Omental fat pad (tissue), 4 donors: ENCODE data around the gene PCYT2. TPM values are rescaled to one million over a fixed set of nuclear protein-coding genes. Genes with fewer than 3 reads are reported as not detected.

Experiments used
- ATAC-seq: fragments of 150-250 bp; one replicate; pipeline ENCODE4 v1.9.1; 2016; ENCODE audit warnings: mild to moderate bottlenecking, moderate library complexity; ENCODE audit not compliant: low FRiP score
- DNase-seq: peaks from one replicate; pipeline ENCODE4 v3.0.0-alpha.2; 2019; ENCODE audit warnings: low spot score
- total RNA-seq, 4 donors: library from RNA; depleted of rRNA; stranded (reverse); fragments of >200 nt; gene quantifications; one replicate each; pipeline ENCODE4 v1.1.0, GENCODE V29; 2016
- TF ChIP-seq, protein P1 (sequence below), 3 donors: fragments of 450-650 bp; IDR thresholded peaks; one replicate each; pipeline ENCODE4 v1.5.1; 2016 to 2017; ENCODE audit warnings: antibody characterized with exemption in 3 of 3, mild to moderate bottlenecking in 3 of 3, moderate library complexity in 2 of 3

The PCYT2 gene
- total RNA-seq, 4 donors from 2014 or later, result 36.5 to 64.7 (median 45.5) TPM

DNA sequence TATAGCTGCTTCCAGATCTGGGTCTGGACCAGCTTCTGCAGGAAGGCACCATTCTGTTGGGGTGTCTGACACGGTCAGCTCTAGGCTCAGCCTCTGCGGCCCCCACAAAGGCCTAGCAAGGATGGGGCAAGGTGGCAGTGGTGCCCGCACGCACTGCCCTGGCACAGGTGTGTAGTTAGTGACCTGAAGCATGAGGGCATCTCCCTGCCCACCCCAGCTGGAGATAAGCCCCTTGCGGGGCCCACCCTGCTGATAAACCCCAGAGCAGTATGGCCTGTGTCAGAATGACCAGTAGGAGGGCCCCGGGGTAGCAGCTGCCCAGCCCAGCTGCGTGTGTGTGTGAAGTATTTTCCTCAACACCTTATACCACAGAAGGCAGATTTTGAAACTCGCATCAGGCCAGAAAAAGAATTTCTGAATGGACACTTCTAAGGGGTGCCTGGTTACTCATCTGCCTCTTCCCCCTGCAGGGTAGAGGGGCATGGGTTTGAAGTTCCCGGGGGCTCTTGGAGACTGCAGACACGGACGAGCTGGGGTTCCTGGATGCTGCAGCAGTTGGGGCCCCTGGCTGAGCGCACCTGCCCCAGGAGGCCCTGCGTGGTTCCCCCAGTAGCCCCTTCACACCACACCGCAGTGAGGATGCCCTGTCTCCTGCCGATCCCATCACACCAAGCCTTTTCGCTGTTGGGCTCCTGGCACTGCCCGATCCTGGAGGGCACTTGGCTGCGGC is 44.6 kb downstream of the PCYT2 start:
- DNase-seq (no peak), ATAC-seq (no peak)
- TF ChIP-seq, protein P1, sequence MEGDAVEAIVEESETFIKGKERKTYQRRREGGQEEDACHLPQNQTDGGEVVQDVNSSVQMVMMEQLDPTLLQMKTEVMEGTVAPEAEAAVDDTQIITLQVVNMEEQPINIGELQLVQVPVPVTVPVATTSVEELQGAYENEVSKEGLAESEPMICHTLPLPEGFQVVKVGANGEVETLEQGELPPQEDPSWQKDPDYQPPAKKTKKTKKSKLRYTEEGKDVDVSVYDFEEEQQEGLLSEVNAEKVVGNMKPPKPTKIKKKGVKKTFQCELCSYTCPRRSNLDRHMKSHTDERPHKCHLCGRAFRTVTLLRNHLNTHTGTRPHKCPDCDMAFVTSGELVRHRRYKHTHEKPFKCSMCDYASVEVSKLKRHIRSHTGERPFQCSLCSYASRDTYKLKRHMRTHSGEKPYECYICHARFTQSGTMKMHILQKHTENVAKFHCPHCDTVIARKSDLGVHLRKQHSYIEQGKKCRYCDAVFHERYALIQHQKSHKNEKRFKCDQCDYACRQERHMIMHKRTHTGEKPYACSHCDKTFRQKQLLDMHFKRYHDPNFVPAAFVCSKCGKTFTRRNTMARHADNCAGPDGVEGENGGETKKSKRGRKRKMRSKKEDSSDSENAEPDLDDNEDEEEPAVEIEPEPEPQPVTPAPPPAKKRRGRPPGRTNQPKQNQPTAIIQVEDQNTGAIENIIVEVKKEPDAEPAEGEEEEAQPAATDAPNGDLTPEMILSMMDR (IDR thresholded peaks at IDR 0.05), result no peak

DNA sequence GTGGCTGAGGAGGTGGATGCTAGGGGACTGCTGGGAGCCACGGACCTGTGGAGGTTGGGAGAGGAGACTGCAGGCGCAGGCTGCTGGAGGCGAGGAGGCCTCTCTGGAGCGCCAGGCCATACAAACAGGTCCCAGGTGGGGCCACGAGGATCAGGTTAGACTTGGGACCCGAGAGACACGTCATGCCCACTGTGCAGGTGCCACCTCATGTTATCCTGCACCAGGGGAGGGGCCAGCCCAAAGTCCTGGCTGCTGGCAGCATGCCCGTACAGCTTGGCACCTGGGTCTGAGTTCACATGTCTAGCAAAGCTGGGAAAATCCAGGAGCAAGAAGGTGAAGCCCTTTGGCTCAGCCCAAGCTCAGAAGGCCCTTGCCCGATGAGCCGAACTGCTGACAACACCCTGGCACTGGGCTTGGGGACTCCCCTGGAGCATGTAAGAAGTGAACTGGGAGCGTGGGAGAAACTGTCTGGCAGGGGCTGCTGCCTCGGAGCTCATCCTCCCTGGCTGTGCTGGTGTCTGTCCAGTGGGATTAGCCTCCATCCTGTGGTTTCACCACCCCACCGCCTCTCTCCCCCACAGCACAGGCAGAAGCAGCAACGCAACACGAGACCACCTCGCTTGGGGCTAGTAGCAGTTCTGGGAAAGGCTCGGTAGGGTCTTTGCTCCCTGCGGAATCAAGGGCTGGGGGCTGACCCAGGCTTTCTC is 45.3 kb downstream of the PCYT2 start:
- DNase-seq (no peak), ATAC-seq (peak; percentile 26)
- TF ChIP-seq, protein P1 (IDR thresholded peaks at IDR 0.05), result no peak

DNA sequence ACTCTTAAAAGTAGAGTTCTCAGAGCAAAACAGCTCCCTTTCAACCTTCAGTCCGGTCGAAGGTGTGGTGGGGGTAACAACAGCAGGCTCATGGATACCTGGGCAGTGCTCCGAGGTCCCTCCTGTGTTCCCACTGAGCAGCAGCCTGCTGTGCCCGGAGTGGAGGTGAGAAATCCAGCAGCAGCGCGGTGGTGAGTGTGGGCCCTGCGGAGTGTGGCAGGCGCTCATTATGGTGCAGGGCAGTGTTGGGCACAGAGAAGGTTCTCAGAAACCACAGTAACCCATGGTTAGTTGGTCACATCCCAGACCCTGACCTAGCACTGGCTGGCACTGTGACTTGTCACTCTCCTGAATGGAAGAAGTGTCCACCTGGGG is 45.9 kb downstream of the PCYT2 start:
- TF ChIP-seq, protein P1 (IDR thresholded peaks at IDR 0.05), result no peak
- ATAC-seq, result no peak

DNA sequence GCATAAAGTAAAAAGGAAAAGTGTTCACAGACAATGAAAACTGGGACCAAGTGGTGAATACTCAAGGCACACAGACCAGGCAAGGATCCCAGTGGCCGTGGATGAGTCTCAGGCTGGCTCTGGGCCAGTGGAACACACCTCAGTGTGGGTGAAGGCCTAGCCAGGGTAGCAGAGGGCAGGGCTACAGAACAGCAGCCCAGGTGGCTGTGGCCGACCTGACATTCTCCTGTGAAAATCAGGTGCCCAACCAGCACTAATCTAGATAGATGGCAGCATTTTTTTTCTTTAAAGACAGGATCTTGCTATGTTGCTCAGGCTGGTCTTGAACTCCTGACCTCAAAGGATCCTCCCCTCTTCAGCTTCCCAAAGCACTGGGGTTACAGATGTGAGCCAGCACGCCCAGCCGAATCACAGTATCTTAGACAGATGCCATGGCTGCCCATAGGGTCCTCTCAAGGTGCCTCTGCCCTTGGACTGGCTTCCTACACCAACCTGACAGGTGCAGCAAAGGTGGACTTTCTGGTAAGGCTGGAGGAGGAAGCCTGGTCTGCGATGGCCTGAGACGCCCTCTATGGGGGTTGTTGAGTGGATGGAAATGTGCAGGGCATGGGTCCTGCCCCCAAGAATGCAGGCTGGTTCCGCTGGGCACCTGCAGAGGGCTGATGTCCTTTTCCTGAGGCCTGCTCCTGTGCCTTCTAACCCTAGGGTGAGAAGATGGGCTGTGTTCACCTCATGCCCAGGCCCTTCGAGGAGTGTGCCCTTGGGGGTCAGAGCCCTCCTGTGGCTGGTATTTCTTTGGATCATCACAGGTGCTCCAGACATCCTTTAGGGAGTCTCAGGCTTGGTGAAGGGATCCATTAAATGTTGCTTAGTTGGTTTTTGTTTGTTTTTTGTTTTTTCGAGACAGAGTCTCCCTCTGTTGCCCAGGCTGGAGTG is 47.1 kb downstream of the PCYT2 start:
- ATAC-seq (no peak), DNase-seq (no peak)
- TF ChIP-seq, protein P1 (IDR thresholded peaks at IDR 0.05), result no peak

More for the DNA sequence above, 45.9 kb downstream of the PCYT2 start:
- DNase-seq, result no peak

DNA sequence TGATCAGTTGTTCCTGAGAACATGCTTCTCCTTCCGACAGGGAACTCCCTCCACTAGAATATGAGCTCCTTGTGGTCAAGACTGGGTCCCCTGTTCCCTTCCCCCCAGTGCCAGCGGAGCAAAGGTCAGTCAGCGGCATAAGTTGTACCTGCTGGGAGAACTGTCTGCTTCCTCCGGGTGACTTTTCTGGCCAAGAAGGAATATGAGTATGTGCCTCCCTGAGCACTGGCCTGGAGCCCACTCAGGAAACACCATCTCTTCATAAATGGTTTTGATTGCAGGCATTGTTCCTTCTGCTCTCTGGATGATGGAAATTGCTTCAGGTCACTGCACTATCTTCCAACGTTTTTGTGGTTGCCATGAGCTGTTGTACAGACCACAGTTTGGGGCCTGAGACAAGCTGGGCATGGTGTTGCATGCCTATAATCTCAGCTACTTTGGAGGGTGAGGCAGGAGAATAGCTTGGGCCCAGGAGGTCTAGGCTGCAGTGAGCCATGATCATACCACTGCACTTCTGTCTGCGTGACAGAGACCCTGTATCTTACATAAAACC is 48.0 kb downstream of the PCYT2 start:
- ATAC-seq (no peak), DNase-seq (no peak)
- TF ChIP-seq, protein P1 (IDR thresholded peaks at IDR 0.05), result no peak

DNA sequence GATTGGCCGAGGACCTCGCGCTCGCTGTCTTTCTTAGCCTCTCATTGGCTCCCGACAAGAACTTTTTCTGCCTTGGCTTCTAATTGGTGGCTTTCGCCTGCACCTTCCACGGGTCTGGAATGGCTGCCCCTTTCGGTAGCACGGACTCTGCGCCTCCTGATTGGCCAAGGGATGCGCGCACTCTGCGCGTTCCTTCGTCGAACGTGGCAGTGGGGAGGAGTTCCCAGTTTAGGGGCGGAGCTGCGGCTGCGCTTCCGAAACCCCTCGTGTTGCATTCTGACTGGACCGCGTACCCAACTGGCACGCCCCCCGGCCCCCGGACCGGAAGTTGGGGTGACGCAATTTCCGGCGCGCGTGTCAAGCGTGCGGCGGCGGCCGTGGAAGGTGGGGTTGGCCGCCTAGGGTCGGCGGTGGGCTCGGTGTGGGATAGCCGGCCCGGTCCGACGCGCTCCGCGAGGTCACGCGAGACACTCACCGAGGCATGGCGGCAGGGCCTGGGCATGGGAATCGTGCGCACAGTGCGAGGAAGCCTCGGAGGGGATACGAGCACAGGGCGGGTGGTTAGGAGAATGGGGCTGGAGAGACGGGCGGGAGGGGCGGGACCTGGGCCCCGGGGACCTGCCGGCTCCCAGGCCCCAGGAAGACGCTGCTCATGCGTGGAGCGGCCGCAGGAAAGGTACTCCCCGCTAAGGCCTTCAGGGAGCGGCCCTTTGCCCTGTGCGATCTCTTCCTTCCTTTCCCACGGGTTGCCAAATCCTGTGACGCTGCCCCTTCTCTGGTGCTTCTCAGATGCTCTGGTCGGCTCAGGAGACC is 50.2 kb downstream of the PCYT2 start:
- peak; percentile 95 for ATAC-seq
- TF ChIP-seq, protein P1 (IDR thresholded peaks at IDR 0.05), result no peak
- peak; percentile 98 for DNase-seq
